IMR-90 (cell line): ENCODE measurements around the gene GARIN3. TPM values are rescaled to one million over a fixed set of nuclear protein-coding genes. Genes with fewer than 3 reads are reported as not detected.
A peak's percentile ranks its signal among the peaks of the same experiment; 100 is the strongest.

Source experiments
- ATAC-seq: fragments of 200-7000 bp; cut with Tn5 transposase; 2 replicates; pipeline ENCODE4 v1.9.1; 2020; ENCODE audit warnings: low read depth, mild to moderate bottlenecking, moderate library complexity
- BruUV-seq: library from RNA; stranded (reverse); fragments of 400-500 nt; replicated peaks from 2 replicates; lab custom pipeline; 2021; lab: Mats Ljungman, UMichigan
- CTCF ChIA-PET: fragments of 300-600 bp; formaldehyde crosslinking; extraction: SDS; loops from one replicate; lab custom pipeline; 2021; ENCODE audit warnings: antibody characterized with exemption; lab: Yijun Ruan, JAX
- POLR2A ChIA-PET: fragments of 300-600 bp; sonication (Branson Sonifier 250); formaldehyde crosslinking; loops from one replicate; lab custom pipeline; 2022; ENCODE audit warnings: antibody characterized with exemption; ENCODE audit not compliant: unreplicated experiment; lab: Charles Lee
- DNase-seq: peaks from one replicate; pipeline ENCODE4 v3.0.0; 2013
- H2AFZ ChIP-seq: replicated peaks from 2 replicates; pipeline ENCODE3; 2013; ENCODE audit warnings: low read length, mild to moderate bottlenecking; ENCODE audit not compliant: poor library complexity
- H2AK5ac ChIP-seq: 2 replicates; pipeline ENCODE4 v1.6.1; 2013; ENCODE audit warnings: low read depth, low read length, inconsistent platforms
- H2AK9ac ChIP-seq: replicated peaks from 2 replicates; pipeline ENCODE3; 2013; ENCODE audit warnings: mild to moderate bottlenecking, low read depth, low read length, moderate library complexity; ENCODE audit not compliant: poor library complexity
- H2BK120ac ChIP-seq: 2 replicates; pipeline ENCODE4 v1.6.1; 2013; ENCODE audit warnings: low read depth, low read length, inconsistent platforms
- H2BK15ac ChIP-seq: 3 replicates; pipeline ENCODE4 v1.6.1; 2013; ENCODE audit warnings: low read depth, low read length, inconsistent platforms
- H2BK20ac ChIP-seq: 2 replicates; pipeline ENCODE4 v1.6.1; 2013; ENCODE audit warnings: low read depth, mild to moderate bottlenecking, inconsistent platforms, low read length, moderate library complexity
- H2BK5ac ChIP-seq: 2 replicates; pipeline ENCODE4 v1.6.1; 2013; ENCODE audit warnings: mild to moderate bottlenecking, low read depth, low read length, inconsistent platforms; ENCODE audit not compliant: poor library complexity, severe bottlenecking
- H3K14ac ChIP-seq: replicated peaks from 2 replicates; pipeline ENCODE4 v1.6.1; 2013; ENCODE audit warnings: low read depth, low read length, inconsistent platforms
- H3K18ac ChIP-seq: 2 replicates; pipeline ENCODE4 v1.6.1; 2013; ENCODE audit warnings: low read depth, low read length, control low read depth
- H3K23ac ChIP-seq: 2 replicates; pipeline ENCODE4 v1.6.1; 2013; ENCODE audit warnings: low read depth, low read length, inconsistent platforms
- H3K27ac ChIP-seq: 2 replicates; pipeline ENCODE4 v1.5.1; 2013; ENCODE audit warnings: mild to moderate bottlenecking, control low read depth, low read length; ENCODE audit not compliant: insufficient read depth
- H3K27me3 ChIP-seq: 2 replicates; pipeline ENCODE4 v1.6.1; 2013; ENCODE audit warnings: low read length; ENCODE audit not compliant: control insufficient read depth, insufficient read depth
- H3K36me3 ChIP-seq: 2 replicates; pipeline ENCODE4 v1.6.1; 2013; ENCODE audit warnings: low read length, mixed read lengths; ENCODE audit not compliant: control insufficient read depth, insufficient read depth
- H3K4ac ChIP-seq: 2 replicates; pipeline ENCODE4 v1.6.1; 2013; ENCODE audit warnings: low read depth, low read length, inconsistent platforms
- H3K4me1 ChIP-seq: 2 replicates; pipeline ENCODE4 v1.6.1; 2013; ENCODE audit warnings: low read length, mixed read lengths; ENCODE audit not compliant: control insufficient read depth, insufficient read depth
- H3K4me2 ChIP-seq: 2 replicates; pipeline ENCODE4 v1.6.1; 2013; ENCODE audit warnings: low read depth, mild to moderate bottlenecking, control low read depth, low read length, moderate library complexity
- H3K4me3 ChIP-seq: 2 replicates; pipeline ENCODE4 v1.5.1; 2013; ENCODE audit warnings: low read depth, mild to moderate bottlenecking, control low read depth, low read length, moderate library complexity; ENCODE audit not compliant: insufficient read depth
- H3K56ac ChIP-seq: 2 replicates; pipeline ENCODE4 v1.6.1; 2013; ENCODE audit warnings: low read length, inconsistent platforms; ENCODE audit not compliant: insufficient read depth; ENCODE audit errors: extremely low read depth
- H3K79me1 ChIP-seq, 2 experiments: 2 replicates each; pipeline ENCODE4 v1.6.1; 2013; ENCODE audit warnings: low read length in 2 of 2, inconsistent platforms in 1 of 2, low read depth in 1 of 2
- H3K9ac ChIP-seq: 2 replicates; pipeline ENCODE4 v1.6.1; 2013; ENCODE audit warnings: low read depth, low read length, control low read depth
- H3K9me1 ChIP-seq: 2 replicates; pipeline ENCODE4 v1.6.1; 2013; ENCODE audit warnings: low read length, inconsistent platforms; ENCODE audit not compliant: insufficient read depth
- H3K9me3 ChIP-seq: 2 replicates; pipeline ENCODE4 v1.6.1; 2013; ENCODE audit warnings: low read length; ENCODE audit not compliant: control insufficient read depth, insufficient read depth
- H4K20me1 ChIP-seq: 2 replicates; pipeline ENCODE4 v1.6.1; 2013; ENCODE audit warnings: low read length, inconsistent platforms; ENCODE audit not compliant: insufficient read depth
- H4K5ac ChIP-seq: 2 replicates; pipeline ENCODE4 v1.6.1; 2013; ENCODE audit warnings: mild to moderate bottlenecking, low read depth, low read length, control low read depth
- H4K8ac ChIP-seq, 2 experiments: 2 replicates each; pipeline ENCODE4 v1.6.1; 2013; ENCODE audit warnings: low read depth in 2 of 2, low read length in 2 of 2, control low read depth in 1 of 2, inconsistent platforms in 1 of 2
- H4K91ac ChIP-seq: 2 replicates; pipeline ENCODE4 v1.6.1; 2013; ENCODE audit warnings: low read depth, low read length, inconsistent platforms; ENCODE audit not compliant: insufficient read depth
- BHLHE40 ChIP-seq: fragments of 150-350 bp; IDR thresholded peaks from 2 replicates; pipeline ENCODE4 v1.6.1; 2016; ENCODE audit warnings: mild to moderate bottlenecking, low read depth, low read length
- CEBPB ChIP-seq: IDR thresholded peaks from 2 replicates; pipeline ENCODE4 v1.6.1; 2012; ENCODE audit warnings: low read depth, low read length, improper control_type of control experiment
- CHD1 ChIP-seq: IDR thresholded peaks from 2 replicates; pipeline ENCODE4 v1.6.1; 2012; ENCODE audit warnings: low read depth, low read length, improper control_type of control experiment
- CTCF ChIP-seq: conservative IDR thresholded peaks from 2 replicates; pipeline ENCODE4 v1.5.1; 2012; ENCODE audit warnings: mild to moderate bottlenecking, low read depth, low read length, improper control_type of control experiment
- ELK1 ChIP-seq: fragments of 150-350 bp; IDR thresholded peaks from 2 replicates; pipeline ENCODE4 v1.6.1; 2016; ENCODE audit warnings: low read depth, mild to moderate bottlenecking, low read length, moderate library complexity, borderline replicate concordance
- FOS ChIP-seq: fragments of 150-350 bp; IDR thresholded peaks from 2 replicates; pipeline ENCODE4 v1.6.1; 2016; ENCODE audit warnings: low read depth, low read length
- MAFK ChIP-seq: IDR thresholded peaks from 2 replicates; pipeline ENCODE4 v1.6.1; 2012; ENCODE audit warnings: low read depth, low read length, improper control_type of control experiment
- MAZ ChIP-seq: IDR thresholded peaks from 2 replicates; pipeline ENCODE4 v1.6.1; 2012; ENCODE audit warnings: low read depth, mild to moderate bottlenecking, low read length, improper control_type of control experiment, moderate library complexity, borderline replicate concordance
- MXI1 ChIP-seq: IDR thresholded peaks from 2 replicates; pipeline ENCODE4 v1.6.1; 2012; ENCODE audit warnings: low read depth, mild to moderate bottlenecking, low read length, moderate library complexity, borderline replicate concordance
- NFE2L2 ChIP-seq: fragments of 150-350 bp; IDR thresholded peaks from 2 replicates; pipeline ENCODE4 v1.6.1; 2016; ENCODE audit warnings: low read depth, mild to moderate bottlenecking, low read length
- RAD21 ChIP-seq: IDR thresholded peaks from 2 replicates; pipeline ENCODE4 v1.6.1; 2012; ENCODE audit warnings: low read length, improper control_type of control experiment
- RFX5 ChIP-seq: IDR thresholded peaks from 2 replicates; pipeline ENCODE4 v1.8.0; 2012; ENCODE audit warnings: low read depth, mild to moderate bottlenecking, low read length, moderate library complexity
- SMC3 ChIP-seq: fragments of 150-350 bp; IDR thresholded peaks from 2 replicates; pipeline ENCODE4 v1.6.1; 2016; ENCODE audit warnings: low read depth, mild to moderate bottlenecking, antibody characterized with exemption, low read length, moderate library complexity
- WGBS, 2 experiments: methylation state at CpG; one replicate each; pipeline versions ENCODE4 v1.1.5 to v1.1.7; 2013; ENCODE audit warnings: missing lambda C conversion rate in 2 of 2; ENCODE audit not compliant: insufficient read length in 1 of 2; ENCODE audit errors: extremely low coverage in 2 of 2; 5-methylcytosine and 5-hydroxymethylcytosine counted together
- dilution Hi-C: fragments of 300-500 bp; cut with HindIII; formaldehyde crosslinking; loops from one replicate; pipeline ENCODE4 v1.14.3; 2018; ENCODE audit warnings: low sequenced_read_pairs; ENCODE audit not compliant: unreplicated experiment
- in situ Hi-C: fragments of 300-500 bp; cut with MboI; formaldehyde crosslinking; loops from 3 replicates; pipeline ENCODE4 v1.14.3; 2019; ENCODE audit warnings: low sequenced_read_pairs, inconsistent platforms, mixed read lengths
- intact Hi-C: fragments of 100-400 bp; cut with micrococcal nuclease; formaldehyde crosslinking; loops from 2 replicates; pipeline ENCODE4 v1.10.0; 2022
- polyA plus RNA-seq, 3 experiments: library from polyadenylated mRNA; depleted of rRNA; stranded (reverse); fragments of >200 nt; gene quantifications; 2 replicates each; pipeline ENCODE4 v1.2.3, GENCODE V29; 2012; ENCODE audit warnings: low replicate concordance in 1 of 3
- total RNA-seq: library from RNA; depleted of rRNA; stranded (reverse); fragments of >200 nt; gene quantifications from 2 replicates; pipeline ENCODE4 v1.2.3, GENCODE V29; 2012
- TF ChIP-seq, protein P1 (sequence below): fragments of 150-350 bp; IDR thresholded peaks from 2 replicates; pipeline ENCODE4 v1.6.1; 2017; ENCODE audit warnings: mild to moderate bottlenecking, antibody characterized with exemption, low read length, low read depth

Gene GARIN3
- total and polyA plus RNA-seq, 2 of the 4 experiments (the other 2 are of a cell fraction) = not detected

DNA sequence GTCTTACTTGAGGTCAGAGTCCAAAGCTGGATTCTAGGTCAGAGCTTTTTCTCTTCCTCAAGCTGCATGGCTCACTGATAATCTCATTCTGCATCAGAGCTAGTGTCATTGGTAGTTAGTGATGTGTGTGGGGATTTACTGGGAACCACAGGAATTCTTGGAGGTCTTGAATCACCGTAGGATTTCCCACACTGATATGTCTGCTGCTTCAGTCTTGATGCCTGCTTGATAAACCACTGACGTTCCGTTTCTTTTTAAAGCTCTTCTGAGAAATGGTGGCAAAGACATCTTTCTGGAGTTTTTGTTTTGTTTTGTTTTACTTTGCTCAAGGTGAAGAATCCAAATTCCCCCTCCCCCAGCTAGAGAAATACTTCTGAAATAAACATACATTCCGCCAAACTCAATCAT is 1.2 kb upstream of the GARIN3 start:
- H3K4me1 ChIP-seq = no peaks in the 10 kb centered on the region

More for the DNA sequence above, 1.2 kb upstream of the GARIN3 start:
- H4K91ac ChIP-seq = no peak overlapping the region
- no peaks in the 10 kb centered on the region for H4K20me1 ChIP-seq
- H2BK15ac ChIP-seq = no peak overlapping the region
- no peak overlapping the region for H4K5ac ChIP-seq
- H2AK9ac ChIP-seq = no peak overlapping the region
- H2AFZ ChIP-seq = no peak overlapping the region
- in situ Hi-C loops = no loop called here
- no peak overlapping the region for H2BK120ac ChIP-seq
- H3K79me1 ChIP-seq = no peaks in the 10 kb centered on the region
- no TSS peak for BruUV-seq
- no peak overlapping the region for H4K8ac ChIP-seq
- no peak for ATAC-seq
- TF ChIP-seq CHD1 (no peak), SMC3 (no peak), BHLHE40 (no peak), MXI1 (no peak), CTCF (no peak), RFX5 (no peak), MAZ (no peak), MAFK (no peak), CEBPB (no peak), RAD21 (no peak), NFE2L2 (no peak), FOS (no peak), ELK1 (no peak)
- TF ChIP-seq, protein P1, sequence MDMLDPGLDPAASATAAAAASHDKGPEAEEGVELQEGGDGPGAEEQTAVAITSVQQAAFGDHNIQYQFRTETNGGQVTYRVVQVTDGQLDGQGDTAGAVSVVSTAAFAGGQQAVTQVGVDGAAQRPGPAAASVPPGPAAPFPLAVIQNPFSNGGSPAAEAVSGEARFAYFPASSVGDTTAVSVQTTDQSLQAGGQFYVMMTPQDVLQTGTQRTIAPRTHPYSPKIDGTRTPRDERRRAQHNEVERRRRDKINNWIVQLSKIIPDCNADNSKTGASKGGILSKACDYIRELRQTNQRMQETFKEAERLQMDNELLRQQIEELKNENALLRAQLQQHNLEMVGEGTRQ = no peak
- H3K23ac ChIP-seq = no peak overlapping the region
- H2BK20ac ChIP-seq = no peak overlapping the region
- peak; percentile 63 for DNase-seq
- H3K56ac ChIP-seq = no peak overlapping the region
- no peak overlapping the region for H3K9ac ChIP-seq
- H3K9me3 ChIP-seq = no peaks in the 10 kb centered on the region
- no peaks in the 10 kb centered on the region for H3K36me3 ChIP-seq
- H3K9me1 ChIP-seq = no peaks in the 10 kb centered on the region
- no peak overlapping the region for H3K4ac ChIP-seq
- intact Hi-C loops = no loop called here
- H3K4me3 ChIP-seq = no peak overlapping the region
- ChIA-PET POLR2A (interaction anchor here (0.6 to 0.7 kb wide), 2 partner anchors 29 to 103 kb away, joined by 3 to 4 read pairs; no protein-coding TSS in a partner anchor), CTCF (no interaction called here)
- H3K18ac ChIP-seq = no peak overlapping the region
- H3K4me2 ChIP-seq = no peak overlapping the region
- H2BK5ac ChIP-seq = no peak overlapping the region
- dilution Hi-C loops = no loop called here
- no peak overlapping the region for H3K27ac ChIP-seq
- WGBS, 2 experiments = no CpG with 5 or more reads among the region's 4 CpGs
- H2AK5ac ChIP-seq = no peak overlapping the region
- H3K14ac ChIP-seq = no peak overlapping the region
- H3K27me3 ChIP-seq = peaks cover 1% of the 10 kb centered on the region; the same call in 1 of the 2 replicates
